D721Med (cell line): ENCODE measurements around the gene TRPT1.

ENCODE experiments used
- DNase-seq: peaks from one replicate; pipeline ENCODE4 v3.0.0; 2011; ENCODE audit warnings: low spot score; ENCODE audit not compliant: insufficient read length
- FAIRE-seq: peaks from 2 replicates; lab custom pipeline; 2011; peaks lifted over from hg19 to GRCh38; lab: Jason Lieb, UNC
- TF ChIP-seq, protein P1 (sequence below): IDR thresholded peaks from 2 replicates; pipeline ENCODE4 v1.5.1; 2012; ENCODE audit warnings: mild to moderate bottlenecking, control low read depth; ENCODE audit not compliant: insufficient read depth; ENCODE audit errors: missing control alignments

TRPT1 gene

DNA sequence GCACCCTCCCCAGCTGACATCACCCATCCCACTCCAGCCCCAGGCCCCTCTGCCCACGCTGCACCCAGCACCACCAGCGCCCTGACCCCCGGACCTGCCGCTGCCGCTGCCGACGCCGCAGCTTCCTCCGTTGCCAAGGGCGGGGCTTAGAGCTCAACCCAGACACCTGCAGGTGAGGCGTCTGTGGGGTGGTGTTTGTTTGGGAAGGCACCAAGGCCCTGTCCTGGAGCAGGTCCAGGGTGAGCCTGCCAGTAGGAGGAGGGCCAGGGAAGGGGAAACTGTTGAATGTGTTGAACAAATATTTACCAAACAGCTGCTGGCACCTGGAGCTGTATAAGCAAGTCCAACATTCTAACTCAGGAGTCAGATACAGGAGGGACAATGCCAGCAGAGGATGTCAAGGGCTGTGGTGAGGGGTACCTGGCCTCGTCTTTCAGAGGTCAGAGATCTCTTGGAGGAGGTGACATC lies 11.5 kb upstream of the TRPT1 start:
- DNase-seq (no peak), FAIRE-seq (no peak)
- TF ChIP-seq, protein P1, sequence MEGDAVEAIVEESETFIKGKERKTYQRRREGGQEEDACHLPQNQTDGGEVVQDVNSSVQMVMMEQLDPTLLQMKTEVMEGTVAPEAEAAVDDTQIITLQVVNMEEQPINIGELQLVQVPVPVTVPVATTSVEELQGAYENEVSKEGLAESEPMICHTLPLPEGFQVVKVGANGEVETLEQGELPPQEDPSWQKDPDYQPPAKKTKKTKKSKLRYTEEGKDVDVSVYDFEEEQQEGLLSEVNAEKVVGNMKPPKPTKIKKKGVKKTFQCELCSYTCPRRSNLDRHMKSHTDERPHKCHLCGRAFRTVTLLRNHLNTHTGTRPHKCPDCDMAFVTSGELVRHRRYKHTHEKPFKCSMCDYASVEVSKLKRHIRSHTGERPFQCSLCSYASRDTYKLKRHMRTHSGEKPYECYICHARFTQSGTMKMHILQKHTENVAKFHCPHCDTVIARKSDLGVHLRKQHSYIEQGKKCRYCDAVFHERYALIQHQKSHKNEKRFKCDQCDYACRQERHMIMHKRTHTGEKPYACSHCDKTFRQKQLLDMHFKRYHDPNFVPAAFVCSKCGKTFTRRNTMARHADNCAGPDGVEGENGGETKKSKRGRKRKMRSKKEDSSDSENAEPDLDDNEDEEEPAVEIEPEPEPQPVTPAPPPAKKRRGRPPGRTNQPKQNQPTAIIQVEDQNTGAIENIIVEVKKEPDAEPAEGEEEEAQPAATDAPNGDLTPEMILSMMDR = no peak

DNA sequence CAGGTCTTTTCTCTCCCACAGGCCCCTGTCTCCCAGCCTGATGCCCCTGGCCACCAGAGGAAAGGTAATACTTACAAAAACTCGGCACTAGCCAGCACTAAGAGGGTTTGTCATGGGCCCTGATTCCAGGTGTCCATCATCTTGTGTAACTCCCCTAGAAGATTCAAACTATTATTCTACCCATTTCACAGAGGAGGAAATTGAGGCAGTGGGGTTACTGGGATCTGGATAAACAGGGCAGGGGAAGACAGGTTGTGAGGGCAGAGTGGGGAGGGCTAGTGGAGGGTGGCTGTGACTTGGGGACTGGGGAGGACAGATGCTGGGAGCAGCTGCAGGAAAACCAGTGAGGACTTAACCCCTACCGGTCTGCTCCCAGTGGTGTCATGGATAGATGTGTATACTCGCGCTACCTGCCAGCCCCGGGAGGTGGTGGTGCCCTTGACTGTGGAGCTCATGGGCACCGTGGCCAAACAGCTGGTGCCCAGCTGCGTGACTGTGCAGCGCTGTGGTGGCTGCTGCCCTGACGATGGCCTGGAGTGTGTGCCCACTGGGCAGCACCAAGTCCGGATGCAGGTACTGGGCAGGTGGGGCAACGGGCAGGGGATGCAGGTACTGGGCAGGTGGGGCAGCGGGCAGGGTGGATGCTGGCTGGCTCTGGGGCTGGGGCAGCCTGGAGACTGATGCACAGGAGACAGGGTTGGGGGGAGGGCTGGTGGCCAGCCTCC lies 9.6 kb upstream of the TRPT1 start:
- TF ChIP-seq, protein P1 = no peak
- no peak for DNase-seq
- FAIRE-seq = no peak

DNA sequence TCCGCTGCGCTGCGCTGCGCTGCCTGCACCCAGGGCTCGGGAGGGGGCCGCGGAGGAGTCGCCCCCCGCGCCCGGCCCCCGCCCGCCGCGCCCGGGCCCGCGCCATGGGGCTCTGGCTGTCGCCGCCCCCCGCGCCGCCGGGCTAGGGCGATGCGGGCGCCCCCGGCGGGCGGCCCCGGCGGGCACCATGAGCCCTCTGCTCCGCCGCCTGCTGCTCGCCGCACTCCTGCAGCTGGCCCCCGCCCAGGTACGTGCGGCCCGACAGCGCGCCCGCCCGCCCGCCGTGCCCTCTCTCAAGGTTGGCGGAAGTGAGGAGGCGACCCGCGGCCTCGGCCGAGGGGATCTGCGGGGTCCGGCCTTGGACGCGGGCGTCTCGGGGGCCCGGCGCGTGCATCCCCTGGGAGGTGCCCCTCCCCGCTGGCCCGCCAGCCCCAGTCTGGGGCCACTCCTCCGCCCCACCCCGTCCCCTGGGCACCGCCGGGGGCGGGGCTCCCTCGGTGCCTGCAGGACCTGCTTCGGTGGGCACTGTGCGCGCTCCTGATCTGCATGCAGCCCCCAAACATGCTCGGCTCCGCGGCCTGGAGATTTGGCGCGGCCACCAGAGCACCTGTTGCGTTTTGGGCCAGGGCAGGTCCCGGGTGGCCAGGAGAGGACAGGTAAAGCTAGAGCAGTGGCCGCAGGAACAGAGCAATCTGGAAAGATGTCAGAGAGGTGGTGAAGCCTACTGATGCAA lies 8.8 kb upstream of the TRPT1 start:
- DNase-seq (no peak), FAIRE-seq (no peak)
- TF ChIP-seq, protein P1 = no peak

DNA sequence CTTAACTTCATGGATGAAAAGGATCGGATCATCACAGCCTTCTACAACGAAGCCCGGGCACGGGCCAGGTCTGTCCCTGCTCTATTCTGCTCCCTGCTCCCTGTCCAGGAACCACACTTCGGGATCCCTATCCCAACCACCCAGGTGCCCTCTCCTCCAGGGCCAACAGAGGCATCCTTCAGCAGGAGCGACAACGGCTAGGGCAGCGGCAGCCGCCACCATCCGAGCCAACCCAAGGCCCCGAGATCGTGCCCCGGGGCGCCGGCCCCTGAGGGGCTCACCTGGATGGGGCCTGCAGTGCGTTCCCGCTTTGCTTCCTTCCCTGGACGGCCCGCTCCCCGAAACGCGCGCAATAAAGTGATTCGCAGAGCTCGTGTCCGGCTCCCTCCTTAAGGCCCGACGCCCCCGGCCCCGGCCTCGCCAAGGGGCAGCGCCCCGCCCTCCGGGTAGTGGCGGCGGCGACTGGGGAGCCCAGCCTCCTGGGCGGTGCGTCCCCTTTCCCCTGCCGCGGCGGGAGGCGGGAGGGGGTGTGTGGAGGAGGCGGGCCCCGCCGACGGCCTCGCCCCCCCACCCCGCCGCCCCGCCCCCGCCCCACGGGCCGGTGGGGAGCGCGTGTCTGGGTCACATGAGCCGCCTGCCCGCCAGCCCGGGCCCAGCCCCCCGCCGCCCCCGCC lies 8.1 kb upstream of the TRPT1 start, which contains the start of gene VEGFB:
Gene VEGFB (plus strand): TSS at position 672 of the 674 bp plus-strand sequence. CDS start 250 bp downstream, outside the sequence.
- DNase-seq (peak; percentile 82), FAIRE-seq (no peak)
- TF ChIP-seq, protein P1 = no peak

DNA sequence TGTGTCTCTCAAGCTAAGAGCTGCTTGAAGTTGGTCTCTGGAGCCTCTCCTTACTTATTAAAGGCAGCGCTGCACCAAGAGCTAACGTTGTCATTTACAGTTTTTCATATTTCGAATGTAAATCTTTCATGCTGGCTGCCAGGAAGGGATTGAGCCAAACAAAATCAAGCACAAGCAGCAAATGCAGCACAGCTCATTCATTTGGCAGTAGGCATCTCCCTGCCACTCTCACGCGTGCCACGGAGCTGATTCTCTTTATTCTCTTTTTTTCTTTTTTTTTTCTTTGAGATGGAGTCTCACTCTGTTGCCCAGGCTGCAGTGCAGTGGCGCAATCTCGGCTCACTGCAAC lies 7.0 kb upstream of the TRPT1 start:
- FAIRE-seq = no peak

DNA sequence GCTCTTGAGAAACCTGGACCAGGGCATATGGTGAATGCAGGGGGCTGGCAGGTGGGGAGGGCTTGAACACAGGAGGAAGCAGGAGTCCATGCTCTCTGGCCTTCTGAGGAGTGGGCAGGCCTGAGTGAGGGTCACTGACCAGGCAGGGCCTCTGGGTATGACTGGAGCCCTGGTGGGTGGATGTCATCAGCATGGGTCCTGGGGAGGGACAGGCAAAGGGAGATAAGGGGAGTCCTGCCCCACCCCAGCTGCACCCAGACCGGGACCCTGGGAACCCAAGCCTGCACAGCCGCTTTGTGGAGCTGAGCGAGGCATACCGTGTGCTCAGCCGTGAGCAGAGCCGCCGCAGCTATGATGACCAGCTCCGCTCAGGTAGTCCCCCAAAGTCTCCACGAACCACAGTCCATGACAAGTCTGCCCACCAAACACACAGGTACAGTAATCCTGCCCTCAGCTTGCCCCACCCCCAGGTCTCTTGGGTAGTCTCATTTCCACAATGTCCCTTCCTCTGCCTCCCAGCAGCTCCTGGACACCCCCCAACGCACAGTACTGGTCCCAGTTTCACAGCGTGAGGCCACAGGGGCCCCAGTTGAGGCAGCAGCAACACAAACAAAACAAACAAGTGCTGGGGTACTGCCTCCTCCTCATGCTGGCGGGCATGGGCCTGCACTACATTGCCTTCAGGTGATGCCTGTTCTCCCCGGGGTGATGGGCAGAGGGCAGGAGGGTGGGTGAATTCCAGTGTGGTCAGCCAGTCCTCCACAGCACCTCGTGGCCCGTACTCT lies 6.4 kb upstream of the TRPT1 start:
- FAIRE-seq (no peak), DNase-seq (no peak)
- TF ChIP-seq, protein P1 = no peak

More for the DNA sequence above, 7.0 kb upstream of the TRPT1 start:
- TF ChIP-seq, protein P1 = no peak
- DNase-seq = no peak
